Epithelial cell of esophagus (primary cell): Measurements from ENCODE around the gene TANGO2.

Experiments used
- DNase-seq: peaks from one replicate; pipeline ENCODE4 v3.0.0; 2010; ENCODE audit warnings: low read depth
- H3K4me3 ChIP-seq: 2 replicates; pipeline ENCODE4 v1.5.1; 2011; ENCODE audit warnings: mild to moderate bottlenecking, low read length, control low read depth
- CTCF ChIP-seq: IDR thresholded peaks from 2 replicates; pipeline ENCODE4 v1.5.1; 2011; ENCODE audit warnings: low read depth, mild to moderate bottlenecking, low read length, control low read depth, inconsistent platforms; ENCODE audit not compliant: insufficient read depth; ENCODE audit errors: missing control alignments

Gene TANGO2

GRCh38 chr22:20083157-20083890 lies 62.4 kb downstream of the TANGO2 start:
- no peak for TF ChIP-seq CTCF
- DNase-seq: no peak
- no peak overlapping the region for H3K4me3 ChIP-seq

DNA sequence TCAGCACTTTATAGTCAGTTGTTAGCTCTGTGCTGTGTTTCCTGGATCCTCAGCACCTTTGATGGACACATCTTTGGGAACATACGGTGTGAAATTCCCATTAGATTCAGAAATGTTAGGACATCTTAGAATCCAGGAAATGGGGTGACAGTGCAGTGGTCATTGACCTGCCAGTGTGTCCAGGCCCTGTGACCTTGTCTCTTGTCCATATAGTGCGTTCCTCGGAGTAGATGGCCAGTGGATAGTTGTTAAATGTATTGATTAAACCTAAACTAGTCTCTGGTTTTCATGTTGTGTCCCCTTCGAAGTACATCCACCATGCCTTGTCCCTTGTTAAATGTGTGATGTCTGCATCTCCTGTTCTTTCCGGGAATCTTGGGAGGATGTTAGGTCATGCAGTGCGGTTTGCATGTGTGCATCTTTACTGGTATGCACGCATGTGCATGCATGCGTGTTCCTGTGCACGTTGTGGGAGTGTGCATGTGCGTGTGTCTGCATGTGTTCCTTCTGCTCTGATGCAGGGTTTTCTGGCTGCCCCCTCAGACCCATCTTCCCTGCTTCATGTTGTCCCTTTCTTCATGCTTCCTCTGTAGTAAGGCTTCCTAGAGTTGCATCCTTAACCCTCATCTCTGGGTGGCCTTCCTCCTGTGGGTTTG lies 63.1 kb downstream of the TANGO2 start:
- no peak overlapping the region for H3K4me3 ChIP-seq
- no peak for DNase-seq
- TF ChIP-seq CTCF: no peak

- peak; percentile 50 for TF ChIP-seq CTCF
- DNase-seq: no peak
Observed at GRCh38 chr22:20084547-20085413, 63.9 kb downstream of the TANGO2 start.

DNA sequence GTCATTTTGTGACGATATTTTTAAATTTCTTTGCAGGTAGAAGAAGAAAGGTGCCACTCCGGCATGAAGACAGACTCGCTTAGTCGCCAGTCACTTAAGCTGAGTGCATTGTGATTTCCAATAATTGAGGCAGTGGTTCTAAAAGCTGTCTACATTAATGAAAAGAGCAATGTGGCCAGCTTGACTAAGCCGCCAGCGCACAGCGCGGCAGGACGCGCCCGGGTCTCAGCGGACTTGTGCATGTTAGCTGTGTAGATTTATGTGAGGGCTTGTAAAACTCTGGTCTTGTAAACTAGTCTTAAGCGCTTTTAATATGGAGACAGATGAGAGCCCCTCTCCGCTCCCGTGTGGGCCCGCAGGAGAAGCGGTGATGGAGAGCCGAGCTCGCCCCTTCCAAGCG lies 64.7 kb downstream of the TANGO2 start:
- no peak for DNase-seq
- no peak overlapping the region for H3K4me3 ChIP-seq
- no peak for TF ChIP-seq CTCF

More at GRCh38 chr22:20084547-20085413, 63.9 kb downstream of the TANGO2 start:
- no peak overlapping the region for H3K4me3 ChIP-seq

DNA sequence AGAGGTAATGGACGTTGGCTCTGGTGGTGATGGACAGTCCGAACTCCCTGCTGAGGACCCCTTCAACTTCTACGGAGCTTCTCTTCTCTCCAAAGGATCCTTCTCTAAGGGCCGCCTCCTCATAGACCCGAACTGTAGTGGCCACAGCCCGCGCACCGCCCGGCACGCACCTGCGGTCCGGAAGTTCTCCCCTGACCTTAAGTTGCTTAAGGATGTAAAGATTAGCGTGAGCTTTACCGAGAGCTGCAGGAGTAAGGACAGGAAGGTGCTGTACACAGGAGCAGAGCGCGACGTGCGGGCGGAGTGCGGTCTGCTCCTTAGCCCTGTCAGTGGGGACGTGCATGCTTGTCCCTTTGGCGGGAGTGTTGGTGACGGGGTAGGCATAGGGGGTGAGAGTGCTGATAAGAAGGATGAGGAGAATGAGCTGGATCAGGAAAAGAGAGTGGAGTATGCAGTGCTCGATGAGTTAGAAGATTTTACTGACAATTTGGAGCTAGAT lies 65.2 kb downstream of the TANGO2 start:
- no peak for DNase-seq
- no peak overlapping the region for H3K4me3 ChIP-seq
- TF ChIP-seq CTCF: no peak

DNA sequence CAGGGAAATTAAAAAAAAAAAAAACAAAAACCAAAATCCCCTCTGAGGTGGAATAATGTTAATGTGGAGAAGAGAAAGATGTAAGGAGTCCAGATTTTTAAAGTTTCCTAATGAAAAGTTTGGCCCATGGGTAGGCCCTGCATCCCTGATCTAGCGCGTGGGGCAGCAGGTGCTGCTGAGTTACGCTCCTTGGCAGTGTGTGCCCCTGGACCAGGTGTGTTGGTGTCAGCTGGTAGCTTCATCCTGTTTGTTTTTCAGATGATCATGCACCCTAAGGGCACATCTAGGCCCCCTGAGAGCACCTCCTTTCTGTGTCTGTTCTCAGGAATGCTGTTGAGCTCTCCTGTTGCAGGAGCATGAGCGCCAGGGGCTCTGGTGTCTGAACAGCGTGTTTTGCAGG lies 65.9 kb downstream of the TANGO2 start:
- H3K4me3 ChIP-seq: no peak overlapping the region
- DNase-seq: no peak
- no peak for TF ChIP-seq CTCF
